Endothelial cell of umbilical vein (primary cell): ENCODE measurements around the gene NEMP1. TPM values are rescaled to one million over a fixed set of nuclear protein-coding genes. Genes with fewer than 3 reads are reported as not detected.

Experiments used
- BruUV-seq: library from RNA; stranded (reverse); fragments of 400-500 nt; replicated peaks from 2 replicates; lab custom pipeline; 2021; lab: Mats Ljungman, UMichigan
- CTCF ChIA-PET: fragments of 300-600, 350-600 bp; sonication (Branson Sonifier 250); formaldehyde crosslinking; loops from one replicate; lab custom pipeline; 2021; ENCODE audit warnings: antibody characterized with exemption, inconsistent platforms; lab: Charles Lee
- POLR2A ChIA-PET: fragments of 300-600, 350-600 bp; sonication (Branson Sonifier 250); formaldehyde crosslinking; loops from one replicate; lab custom pipeline; 2021; ENCODE audit warnings: antibody characterized with exemption, inconsistent platforms; lab: Charles Lee
- DNase-seq: peaks from one replicate; pipeline ENCODE4 v3.0.0-alpha.2; 2011; ENCODE audit warnings: low read depth, low spot score
- FAIRE-seq: peaks from 2 replicates; lab custom pipeline; 2011; peaks lifted over from hg19 to GRCh38; lab: Jason Lieb, UNC
- H2AFZ ChIP-seq: 2 replicates; pipeline ENCODE4 v1.6.0; 2012; ENCODE audit warnings: low read depth, low read length, control low read depth, inconsistent platforms
- H3K27ac ChIP-seq: 2 replicates; pipeline ENCODE4 v1.5.1; 2011; ENCODE audit warnings: low read depth, mild to moderate bottlenecking, control low read depth, low read length, moderate library complexity; ENCODE audit not compliant: insufficient read depth
- H3K27me3 ChIP-seq, 2 experiments: 2 replicates each; pipeline versions ENCODE4 v1.6.0 to v1.6.1; 2011; ENCODE audit warnings: low read length in 2 of 2, mixed read lengths in 1 of 2; ENCODE audit not compliant: control insufficient read depth in 2 of 2, insufficient read depth in 2 of 2
- H3K36me3 ChIP-seq, 2 experiments: 2 replicates in 1 of 2; 3 replicates in 1 of 2; pipeline ENCODE4 v1.5.1; 2011; ENCODE audit warnings: low read length in 2 of 2, mild to moderate bottlenecking in 1 of 2, moderate library complexity in 1 of 2; ENCODE audit not compliant: control insufficient read depth in 2 of 2, insufficient read depth in 2 of 2; ENCODE audit errors: extremely low read depth in 1 of 2
- H3K4me1 ChIP-seq: 3 replicates; pipeline ENCODE4 v1.5.1; 2011; ENCODE audit warnings: mild to moderate bottlenecking, low read length; ENCODE audit not compliant: control insufficient read depth, insufficient read depth; ENCODE audit errors: extremely low read depth
- H3K4me2 ChIP-seq: 2 replicates; pipeline ENCODE4 v1.6.1; 2011; ENCODE audit warnings: low read length, control low read depth, mixed read lengths; ENCODE audit not compliant: insufficient read depth
- H3K4me3 ChIP-seq, 3 experiments: fragments of 200-600 bp in 1 of 3; sonication (generic), shearing (Covaris generic) in 1 of 3; replicated peaks in 1 of 3; 2 replicates each; pipeline ENCODE4 v1.5.1; 2011 to 2016; ENCODE audit warnings: control low read depth in 3 of 3, low read length in 3 of 3, mild to moderate bottlenecking in 2 of 3, inconsistent platforms in 1 of 3, low read depth in 1 of 3, moderate library complexity in 1 of 3; ENCODE audit not compliant: insufficient read depth in 1 of 3
- H3K79me2 ChIP-seq: 2 replicates; pipeline ENCODE4 v1.6.0; 2012; ENCODE audit warnings: low read length, inconsistent platforms; ENCODE audit not compliant: control insufficient read depth, insufficient read depth
- H3K9ac ChIP-seq: replicated peaks from 2 replicates; pipeline ENCODE3; 2011; ENCODE audit warnings: low read length, control low read depth; ENCODE audit not compliant: insufficient read depth; ENCODE audit errors: extremely low read depth
- H3K9me1 ChIP-seq: replicated peaks from 3 replicates; pipeline ENCODE4 v1.6.0; 2011; ENCODE audit warnings: mild to moderate bottlenecking, low read length; ENCODE audit not compliant: control insufficient read depth, insufficient read depth; ENCODE audit errors: extremely low read depth
- H3K9me3 ChIP-seq: replicated peaks from 2 replicates; pipeline ENCODE4 v1.5.1; 2012; ENCODE audit warnings: low read length, inconsistent platforms; ENCODE audit not compliant: control insufficient read depth, insufficient read depth
- H4K20me1 ChIP-seq: replicated peaks from 2 replicates; pipeline ENCODE3; 2011; ENCODE audit warnings: mild to moderate bottlenecking, low read length; ENCODE audit not compliant: control insufficient read depth, insufficient read depth; ENCODE audit errors: extremely low read depth
- EZH2 ChIP-seq: IDR thresholded peaks from 2 replicates; pipeline ENCODE4 v1.6.1; 2012; ENCODE audit warnings: borderline replicate concordance, low read depth, mild to moderate bottlenecking, moderate library complexity, low read length, inconsistent platforms; ENCODE audit not compliant: severe bottlenecking
- FOS ChIP-seq: IDR thresholded peaks from 2 replicates; pipeline ENCODE4 v1.6.1; 2011; ENCODE audit warnings: mild to moderate bottlenecking, low read length, moderate library complexity, borderline replicate concordance; ENCODE audit not compliant: insufficient read depth
- GATA2 ChIP-seq: IDR thresholded peaks from 2 replicates; pipeline ENCODE4 v1.7.0; 2011; ENCODE audit warnings: low read depth, mild to moderate bottlenecking, moderate library complexity, mixed read lengths, low read length; ENCODE audit not compliant: insufficient read length, insufficient read depth
- JUN ChIP-seq: IDR thresholded peaks from 2 replicates; pipeline ENCODE4 v1.6.1; 2011; ENCODE audit warnings: borderline replicate concordance, low read depth; ENCODE audit not compliant: insufficient read length, insufficient read depth
- MYC ChIP-seq: IDR thresholded peaks from one replicate; pipeline ENCODE4 v1.6.1; 2011; ENCODE audit warnings: mild to moderate bottlenecking, low read depth, low read length
- POLR2A ChIP-seq: IDR thresholded peaks from 2 replicates; pipeline ENCODE4 v1.6.1; 2012; ENCODE audit warnings: low read depth, mild to moderate bottlenecking, control low read depth, low read length
- POLR2AphosphoS5 ChIP-seq: IDR thresholded peaks from 2 replicates; pipeline ENCODE4 v1.6.1; 2012; ENCODE audit warnings: low read depth, mild to moderate bottlenecking, control low read depth, low read length, moderate library complexity; ENCODE audit not compliant: insufficient read depth
- dilution Hi-C: fragments of 300-500 bp; cut with MboI; formaldehyde crosslinking; loops from one replicate; pipeline ENCODE4 v1.15.0; 2019; ENCODE audit warnings: low sequenced_read_pairs; ENCODE audit not compliant: extremely low pct_ligation_motif_present
- intact Hi-C: fragments of 100-400 bp; cut with micrococcal nuclease; formaldehyde crosslinking; loops from one replicate; pipeline ENCODE4 v1.10.0; 2022
- polyA plus RNA-seq, 4 experiments: library from polyadenylated mRNA; depleted of rRNA in 3 of 4; stranded (reverse) in 3 of 4; unstranded in 1 of 4; fragments of >200 nt; gene quantifications; 2 replicates each; pipeline versions ENCODE4 v1.2.1 to v1.2.3, GENCODE V29; 2011 to 2012; ENCODE audit warnings: missing spikeins in 1 of 4
- total RNA-seq: library from RNA; stranded (reverse); gene quantifications from 2 replicates; pipeline ENCODE4 v1.2.3, GENCODE V29; 2021
- TF ChIP-seq, protein P1 (sequence below): IDR thresholded peaks from 2 replicates; pipeline ENCODE4 v1.6.1; 2011; ENCODE audit not compliant: insufficient read depth, insufficient read length
- TF ChIP-seq, protein P2 (sequence below), 2 donors: IDR thresholded peaks; 1 replicate in 1 of 2; 2 replicates in 1 of 2; pipeline ENCODE4 v1.5.1; 2011; ENCODE audit warnings: low read length in 2 of 2, mild to moderate bottlenecking in 2 of 2, moderate library complexity in 2 of 2, control low read depth in 1 of 2, inconsistent platforms in 1 of 2, low read depth in 1 of 2; ENCODE audit not compliant: insufficient read depth in 1 of 2; ENCODE audit errors: extremely low read depth in 1 of 2

Gene NEMP1
- total and polyA plus RNA-seq, 2 donors (not counting 3 experiments of a cell fraction or from before 2014, with no cell fraction given) = 10.8 to 21.5 TPM

DNA sequence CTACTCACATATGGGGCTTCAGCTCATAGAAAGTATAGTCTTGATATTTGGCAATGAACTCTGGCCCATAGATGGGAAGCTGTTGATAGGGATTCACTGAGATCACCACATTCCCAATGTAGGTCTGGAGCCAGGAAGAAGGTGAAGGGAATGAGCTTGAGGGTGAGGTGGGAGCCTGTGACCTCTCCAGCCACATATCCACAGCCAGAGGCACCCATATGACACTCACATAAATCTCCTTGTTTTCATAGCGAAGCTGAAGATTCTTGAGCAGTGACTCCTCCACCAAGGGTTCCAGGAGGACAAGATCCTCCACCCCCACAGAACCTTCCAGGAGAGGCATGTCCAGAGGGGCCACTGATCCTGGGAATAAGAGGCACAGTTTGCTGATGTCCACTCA, 30.6 kb downstream of the NEMP1 start:
- Histone ChIP-seq H2AFZ (no peak overlapping the region), H3K9me3 (no peaks in the 10 kb centered on the region), H3K36me3 (no peaks in the 10 kb centered on the region), H3K4me3 (no peak overlapping the region), H3K9me1 (no peaks in the 10 kb centered on the region), H3K27me3 (peaks cover 9% of the 10 kb centered on the region in 2 experiments), H4K20me1 (no peaks in the 10 kb centered on the region), H3K4me1 (no peaks in the 10 kb centered on the region), H3K27ac (no peak overlapping the region), H3K4me2 (no peak overlapping the region), H3K79me2 (no peaks in the 10 kb centered on the region), H3K9ac (no peak overlapping the region)
- dilution Hi-C loops (no loop called here), intact Hi-C loops (no loop called here)
- ChIA-PET CTCF (no interaction called here), POLR2A (no interaction called here)
- DNase-seq = no peak
- no peak for TF ChIP-seq GATA2
- TF ChIP-seq, protein P1, sequence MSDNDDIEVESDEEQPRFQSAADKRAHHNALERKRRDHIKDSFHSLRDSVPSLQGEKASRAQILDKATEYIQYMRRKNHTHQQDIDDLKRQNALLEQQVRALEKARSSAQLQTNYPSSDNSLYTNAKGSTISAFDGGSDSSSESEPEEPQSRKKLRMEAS = no peak
- TF ChIP-seq POLR2A = no peak
- TF ChIP-seq FOS = no peak
- no peak for TF ChIP-seq POLR2AphosphoS5
- TF ChIP-seq, protein P2, sequence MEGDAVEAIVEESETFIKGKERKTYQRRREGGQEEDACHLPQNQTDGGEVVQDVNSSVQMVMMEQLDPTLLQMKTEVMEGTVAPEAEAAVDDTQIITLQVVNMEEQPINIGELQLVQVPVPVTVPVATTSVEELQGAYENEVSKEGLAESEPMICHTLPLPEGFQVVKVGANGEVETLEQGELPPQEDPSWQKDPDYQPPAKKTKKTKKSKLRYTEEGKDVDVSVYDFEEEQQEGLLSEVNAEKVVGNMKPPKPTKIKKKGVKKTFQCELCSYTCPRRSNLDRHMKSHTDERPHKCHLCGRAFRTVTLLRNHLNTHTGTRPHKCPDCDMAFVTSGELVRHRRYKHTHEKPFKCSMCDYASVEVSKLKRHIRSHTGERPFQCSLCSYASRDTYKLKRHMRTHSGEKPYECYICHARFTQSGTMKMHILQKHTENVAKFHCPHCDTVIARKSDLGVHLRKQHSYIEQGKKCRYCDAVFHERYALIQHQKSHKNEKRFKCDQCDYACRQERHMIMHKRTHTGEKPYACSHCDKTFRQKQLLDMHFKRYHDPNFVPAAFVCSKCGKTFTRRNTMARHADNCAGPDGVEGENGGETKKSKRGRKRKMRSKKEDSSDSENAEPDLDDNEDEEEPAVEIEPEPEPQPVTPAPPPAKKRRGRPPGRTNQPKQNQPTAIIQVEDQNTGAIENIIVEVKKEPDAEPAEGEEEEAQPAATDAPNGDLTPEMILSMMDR (IDR thresholded peaks at IDR 0.05; ENCODE audit: extremely low read depth in 1 of 2, insufficient read depth in 1 of 2, low read depth in 1 of 2, low read length in 2 of 2) = no peak
- no peak for TF ChIP-seq JUN
- no peak for TF ChIP-seq EZH2
- TF ChIP-seq MYC = no peak
- FAIRE-seq = no peak
- BruUV-seq = no TSS peak
